Caco-2 (cell line): ENCODE results near the gene IGIP. TPM values are rescaled to one million over a fixed set of nuclear protein-coding genes. Genes with fewer than 3 reads are reported as not detected.
A peak's percentile ranks its signal among the peaks of the same experiment; 100 is the strongest.

Source experiments
- BruUV-seq: library from RNA; stranded (reverse); fragments of 400-500 nt; replicated peaks from 2 replicates; lab custom pipeline; 2021; lab: Mats Ljungman, UMichigan
- CTCF ChIA-PET: fragments of 300-600 bp; sonication (Branson Sonifier 250); formaldehyde crosslinking; loops from one replicate; lab custom pipeline; 2022; ENCODE audit warnings: antibody characterized with exemption; lab: Charles Lee
- POLR2A ChIA-PET: fragments of 300-600 bp; sonication (Branson Sonifier 250); formaldehyde crosslinking; loops from one replicate; lab custom pipeline; 2022; ENCODE audit warnings: antibody characterized with exemption; lab: Charles Lee
- DNase-seq, 2 experiments: peaks; one replicate each; pipeline versions ENCODE4 v3.0.0 to v3.0.0-alpha.2; 2020 to 2022
- H3K27me3 ChIP-seq: replicated peaks from 2 replicates; pipeline ENCODE4 v1.6.0; 2011; ENCODE audit warnings: low read length; ENCODE audit not compliant: control insufficient read depth, insufficient read depth
- H3K36me3 ChIP-seq: 2 replicates; pipeline ENCODE4 v1.5.1; 2011; ENCODE audit warnings: low read length; ENCODE audit not compliant: control insufficient read depth, insufficient read depth
- H3K4me1 ChIP-seq: fragments of 250-450 bp; sonication (Bioruptor Pico); 2 replicates; pipeline ENCODE4 v1.5.1; 2020; ENCODE audit warnings: mild to moderate bottlenecking
- H3K4me3 ChIP-seq: 2 replicates; pipeline ENCODE4 v1.5.1; 2011; ENCODE audit warnings: low read depth, mild to moderate bottlenecking, control low read depth, low read length
- H3K9me3 ChIP-seq: fragments of 250-450 bp; sonication (Bioruptor Pico); 2 replicates; pipeline ENCODE4 v1.5.1; 2020; ENCODE audit warnings: mild to moderate bottlenecking, moderate library complexity
- H3K27ac Mint-ChIP-seq: one replicate; pipeline ENCODE4 v1.8.0; 2022; ENCODE audit warnings: mixed read lengths; ENCODE audit not compliant: unreplicated experiment
- H3K27me3 Mint-ChIP-seq: one replicate; pipeline ENCODE4 v1.8.0; 2022; ENCODE audit warnings: mixed read lengths; ENCODE audit not compliant: insufficient read depth, unreplicated experiment
- H3K36me3 Mint-ChIP-seq: one replicate; pipeline ENCODE4 v1.8.0; 2022; ENCODE audit warnings: mild to moderate bottlenecking, mixed read lengths; ENCODE audit not compliant: insufficient read depth, unreplicated experiment
- H3K4me1 Mint-ChIP-seq: one replicate; pipeline ENCODE4 v1.8.0; 2022; ENCODE audit warnings: low read depth, mixed read lengths; ENCODE audit not compliant: unreplicated experiment
- H3K4me3 Mint-ChIP-seq: one replicate; pipeline ENCODE4 v1.8.0; 2022; ENCODE audit warnings: mild to moderate bottlenecking, moderate library complexity, mixed read lengths; ENCODE audit not compliant: unreplicated experiment
- H3K9me3 Mint-ChIP-seq: one replicate; pipeline ENCODE4 v1.8.0; 2022; ENCODE audit warnings: mixed read lengths; ENCODE audit not compliant: unreplicated experiment
- intact Hi-C: fragments of 100-400 bp; cut with micrococcal nuclease; formaldehyde crosslinking; loops from one replicate; pipeline ENCODE4 v1.10.0; 2022; ENCODE audit not compliant: unreplicated experiment
- total RNA-seq: library from RNA; stranded (reverse); gene quantifications from 2 replicates; pipeline ENCODE4 v1.2.3, GENCODE V29; 2022
- TF ChIP-seq, protein P1 (sequence below), 2 experiments: fragments of 200-600 bp in 1 of 2; IDR thresholded peaks; 1 replicate in 1 of 2; 2 replicates in 1 of 2; pipeline versions ENCODE4 v1.5.1 to v1.8.0; 2011 to 2022; ENCODE audit warnings: antibody characterized with exemption in 1 of 2, control low read depth in 1 of 2, inconsistent platforms in 1 of 2, low read depth in 1 of 2, low read length in 1 of 2, mild to moderate bottlenecking in 1 of 2, moderate library complexity in 1 of 2; ENCODE audit not compliant: insufficient read depth in 1 of 2, severe bottlenecking in 1 of 2, unreplicated experiment in 1 of 2

Gene IGIP
- total RNA-seq, 1 experiment from 2014 or later: 3.7 TPM

DNA sequence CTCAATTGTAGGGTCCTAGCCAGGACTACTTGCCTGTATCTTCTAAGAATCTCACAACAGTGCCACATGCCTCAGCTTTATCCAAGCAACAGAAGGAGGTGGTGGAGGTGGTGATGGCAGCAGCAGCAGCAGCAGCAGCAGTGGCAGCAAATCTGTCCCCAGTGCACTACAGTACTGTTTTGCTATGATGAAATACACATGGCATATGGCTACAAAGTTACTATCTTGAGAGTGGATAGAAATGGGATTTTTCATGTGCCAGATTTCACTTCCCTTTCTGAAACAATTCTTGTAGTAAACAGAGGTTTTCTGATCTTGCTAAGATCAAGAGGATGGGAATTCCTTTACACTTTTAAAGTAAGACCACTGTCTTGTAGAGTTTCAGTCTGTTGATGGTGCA lies 41.2 kb downstream of the IGIP start:
- intact Hi-C loops: no loop called here
- ChIA-PET CTCF (interaction anchor here (0.6 kb wide), 1 partner anchor 48 kb away, joined by 6 read pairs; no protein-coding TSS in a partner anchor), POLR2A (no interaction called here)
- TF ChIP-seq, protein P1, sequence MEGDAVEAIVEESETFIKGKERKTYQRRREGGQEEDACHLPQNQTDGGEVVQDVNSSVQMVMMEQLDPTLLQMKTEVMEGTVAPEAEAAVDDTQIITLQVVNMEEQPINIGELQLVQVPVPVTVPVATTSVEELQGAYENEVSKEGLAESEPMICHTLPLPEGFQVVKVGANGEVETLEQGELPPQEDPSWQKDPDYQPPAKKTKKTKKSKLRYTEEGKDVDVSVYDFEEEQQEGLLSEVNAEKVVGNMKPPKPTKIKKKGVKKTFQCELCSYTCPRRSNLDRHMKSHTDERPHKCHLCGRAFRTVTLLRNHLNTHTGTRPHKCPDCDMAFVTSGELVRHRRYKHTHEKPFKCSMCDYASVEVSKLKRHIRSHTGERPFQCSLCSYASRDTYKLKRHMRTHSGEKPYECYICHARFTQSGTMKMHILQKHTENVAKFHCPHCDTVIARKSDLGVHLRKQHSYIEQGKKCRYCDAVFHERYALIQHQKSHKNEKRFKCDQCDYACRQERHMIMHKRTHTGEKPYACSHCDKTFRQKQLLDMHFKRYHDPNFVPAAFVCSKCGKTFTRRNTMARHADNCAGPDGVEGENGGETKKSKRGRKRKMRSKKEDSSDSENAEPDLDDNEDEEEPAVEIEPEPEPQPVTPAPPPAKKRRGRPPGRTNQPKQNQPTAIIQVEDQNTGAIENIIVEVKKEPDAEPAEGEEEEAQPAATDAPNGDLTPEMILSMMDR (IDR thresholded peaks at IDR 0.05; ENCODE audit: insufficient read depth in 1 of 2, low read depth in 1 of 2, low read length in 1 of 2, severe bottlenecking in 1 of 2, unreplicated experiment in 1 of 2): no peak
- Histone ChIP-seq H3K36me3 (no peaks in the 10 kb centered on the region), H3K4me1 (peaks cover 22% of the 10 kb centered on the region), H3K27me3 (no peaks in the 10 kb centered on the region), H3K4me3 (no peak overlapping the region), H3K9me3 (no peaks in the 10 kb centered on the region)
- H3K9me3 Mint-ChIP-seq: no peaks in the 10 kb centered on the region
- DNase-seq: no peak
- no peak overlapping the region for H3K4me3 Mint-ChIP-seq
- no TSS peak for BruUV-seq
- H3K27ac Mint-ChIP-seq: no peak overlapping the region
- H3K27me3 Mint-ChIP-seq: no peaks in the 10 kb centered on the region
- H3K4me1 Mint-ChIP-seq: peaks cover 16% of the 10 kb centered on the region
- no peaks in the 10 kb centered on the region for H3K36me3 Mint-ChIP-seq

DNA sequence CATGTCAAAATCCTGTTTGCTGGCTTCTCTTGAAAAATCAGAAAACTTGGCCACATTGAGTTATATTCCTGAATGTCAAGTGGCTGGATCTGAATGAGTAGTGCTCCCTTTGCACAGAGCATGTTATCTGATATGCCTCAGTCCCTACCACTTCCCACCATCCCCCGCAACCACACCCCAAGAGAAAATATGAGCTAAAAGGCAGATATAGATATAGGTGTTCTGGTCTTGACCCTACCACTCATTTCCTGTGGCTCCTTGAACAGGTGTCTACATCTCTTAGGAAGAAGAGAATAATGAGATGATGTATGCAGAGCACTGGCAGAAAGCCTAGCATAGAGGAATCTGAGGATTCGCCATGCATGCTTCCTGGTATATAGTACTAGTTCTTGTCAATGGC lies 42.6 kb downstream of the IGIP start:
- Mint-ChIP-seq H3K36me3 (no peaks in the 10 kb centered on the region), H3K9me3 (no peaks in the 10 kb centered on the region), H3K4me3 (no peak overlapping the region), H3K4me1 (peaks cover 16% of the 10 kb centered on the region), H3K27ac (no peak overlapping the region), H3K27me3 (no peaks in the 10 kb centered on the region)
- CTCF ChIA-PET: interaction anchor here (1.1 kb wide), 1 partner anchor 27 kb away, joined by 11 read pairs; no protein-coding TSS in a partner anchor
- H3K4me1 ChIP-seq: peaks cover 22% of the 10 kb centered on the region
- POLR2A ChIA-PET: no interaction called here
- BruUV-seq: no TSS peak
- H3K36me3 ChIP-seq: no peaks in the 10 kb centered on the region
- intact Hi-C loops: no loop called here
- no peak for DNase-seq
- no peaks in the 10 kb centered on the region for H3K9me3 ChIP-seq
- H3K27me3 ChIP-seq: no peaks in the 10 kb centered on the region
- no peak overlapping the region for H3K4me3 ChIP-seq
- TF ChIP-seq, protein P1 (IDR thresholded peaks at IDR 0.05; ENCODE audit: insufficient read depth in 1 of 2, low read depth in 1 of 2, low read length in 1 of 2, severe bottlenecking in 1 of 2, unreplicated experiment in 1 of 2): no peak

DNA sequence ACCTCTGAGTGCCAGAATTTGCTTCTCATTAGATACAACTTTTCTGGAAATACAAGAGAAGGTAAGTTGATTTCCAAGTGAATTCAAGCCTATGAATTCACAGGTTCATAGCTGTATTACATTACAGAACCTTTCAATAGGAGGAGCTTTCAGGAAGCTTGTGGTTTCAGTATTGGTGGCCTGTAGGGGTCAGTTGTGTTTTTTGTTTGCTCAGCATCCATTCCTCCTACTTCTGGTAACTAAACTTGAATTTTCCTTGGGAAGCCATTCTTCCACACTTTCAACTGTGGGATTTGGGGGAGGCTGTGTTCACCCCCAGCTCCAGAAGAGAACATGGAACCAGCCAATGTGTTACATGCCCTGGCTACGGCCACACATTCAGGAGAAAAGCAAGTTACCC lies 43.7 kb downstream of the IGIP start:
- ChIA-PET POLR2A (interaction anchor here (0.5 to 0.6 kb wide), 2 partner anchors 232 to 1261 kb away, joined by 3 read pairs; no protein-coding TSS in a partner anchor), CTCF (interaction anchor here (0.6 to 1.6 kb wide), 9 partner anchors 28 to 210 kb away, joined by 3 to 11 read pairs (median 5); partner anchors contain the start of gene HBEGF)
- BruUV-seq: no TSS peak
- intact Hi-C loops: no loop called here
- DNase-seq: peak in 1 of 2 experiments; percentile 19
- Histone ChIP-seq H3K9me3 (no peaks in the 10 kb centered on the region), H3K36me3 (no peaks in the 10 kb centered on the region), H3K4me3 (no peak overlapping the region), H3K27me3 (no peaks in the 10 kb centered on the region), H3K4me1 (peaks cover 22% of the 10 kb centered on the region)
- H3K4me1 Mint-ChIP-seq: peaks cover 27% of the 10 kb centered on the region
- peaks cover under 1% of the 10 kb centered on the region for H3K36me3 Mint-ChIP-seq
- no peak overlapping the region for H3K4me3 Mint-ChIP-seq
- H3K27me3 Mint-ChIP-seq: no peaks in the 10 kb centered on the region
- no peaks in the 10 kb centered on the region for H3K9me3 Mint-ChIP-seq
- TF ChIP-seq, protein P1 (IDR thresholded peaks at IDR 0.05; ENCODE audit: insufficient read depth in 1 of 2, low read depth in 1 of 2, low read length in 1 of 2, severe bottlenecking in 1 of 2, unreplicated experiment in 1 of 2): peak; percentile 14 to 41
- H3K27ac Mint-ChIP-seq: no peak overlapping the region
